HepG2 (cell line): Measurements from ENCODE around the gene PRSS2. TPM values are rescaled to one million over a fixed set of nuclear protein-coding genes. Genes with fewer than 3 reads are reported as not detected.
"Not testable (repeated sequence)": the region's sequence is repeated elsewhere in the genome, so short reads cannot be mapped to it uniquely, and the experiment has no call there.

Experiments
- ATAC-seq: fragments of 200-7000 bp; cut with Tn5 transposase; 3 replicates; pipeline ENCODE4 v1.9.1; 2020; ENCODE audit warnings: mild to moderate bottlenecking, moderate library complexity
- BruUV-seq: library from RNA; stranded (reverse); fragments of 400-500 nt; replicated peaks from 2 replicates; lab custom pipeline; 2021; lab: Mats Ljungman, UMichigan
- CTCF ChIA-PET: fragments of 300-600 bp; formaldehyde crosslinking; extraction: SDS; loops from one replicate; lab custom pipeline; 2021; ENCODE audit warnings: low total read pairs, inconsistent platforms, low intra/inter-chr PET ratio; lab: Yijun Ruan, JAX
- POLR2A ChIA-PET: fragments of 350-600 bp; sonication (Branson Sonifier 250); formaldehyde crosslinking; loops from one replicate; lab custom pipeline; 2020; ENCODE audit warnings: antibody characterized with exemption, inconsistent platforms; lab: Yijun Ruan, JAX
- DNase-seq: peaks from one replicate; pipeline ENCODE4 v3.0.0-alpha.2; 2015; ENCODE audit warnings: low spot score
- FAIRE-seq: peaks from 3 replicates; lab custom pipeline; 2011; peaks lifted over from hg19 to GRCh38; lab: Jason Lieb, UNC
- H2AFZ ChIP-seq: one replicate; pipeline ENCODE4 v1.6.1; 2011; ENCODE audit warnings: low read length, inconsistent platforms
- H3K27ac ChIP-seq: fragments of 300-600 bp; 3 replicates; pipeline ENCODE4 v1.8.0; 2011; ENCODE audit warnings: mixed run types, mild to moderate bottlenecking, mixed read lengths, low read length, inconsistent platforms; ENCODE audit not compliant: insufficient read depth; ENCODE audit errors: extremely low read length
- H3K27me3 ChIP-seq, 2 experiments: fragments of 200-600 bp in 1 of 2; 2 replicates in 1 of 2; 3 replicates in 1 of 2; pipeline versions ENCODE4 v1.6.0 to v1.8.0; 2011; ENCODE audit warnings: low read length in 2 of 2, mild to moderate bottlenecking in 2 of 2, moderate library complexity in 2 of 2, inconsistent platforms in 1 of 2; ENCODE audit not compliant: insufficient read depth in 2 of 2, control insufficient read depth in 1 of 2
- H3K36me3 ChIP-seq, 2 experiments: fragments of 200-600 bp in 1 of 2; replicated peaks in 1 of 2; 2 replicates in 1 of 2; 3 replicates in 1 of 2; pipeline versions ENCODE4 v1.5.1 to v1.8.0; 2011; ENCODE audit warnings: low read length in 2 of 2, inconsistent platforms in 1 of 2; ENCODE audit not compliant: insufficient read depth in 2 of 2, control insufficient read depth in 1 of 2
- H3K4me1 ChIP-seq: 2 replicates; pipeline ENCODE4 v1.5.1; 2012; ENCODE audit warnings: low read length, inconsistent platforms; ENCODE audit not compliant: insufficient read depth
- H3K4me2 ChIP-seq: 2 replicates; pipeline ENCODE4 v1.6.0; 2011; ENCODE audit warnings: low read depth, low read length, inconsistent platforms
- H3K4me3 ChIP-seq, 3 experiments: fragments of 200-600 bp in 1 of 3; sonication (generic), shearing (Covaris generic) in 1 of 3; replicated peaks in 1 of 3; 2 replicates each; pipeline ENCODE4 v1.5.1; 2011 to 2016; ENCODE audit warnings: low read length in 3 of 3, inconsistent platforms in 2 of 3, low read depth in 2 of 3, mild to moderate bottlenecking in 2 of 3, control low read depth in 1 of 3, mixed read lengths in 1 of 3; ENCODE audit not compliant: insufficient read depth in 1 of 3
- H3K79me2 ChIP-seq: one replicate; pipeline ENCODE4 v1.6.1; 2011; ENCODE audit warnings: low read length, inconsistent platforms; ENCODE audit not compliant: insufficient read depth
- H3K9ac ChIP-seq: 2 replicates; pipeline ENCODE4 v1.6.0; 2011; ENCODE audit warnings: mild to moderate bottlenecking, low read depth, low read length, inconsistent platforms; ENCODE audit not compliant: insufficient read depth
- H3K9me3 ChIP-seq: 2 replicates; pipeline ENCODE4 v1.5.1; 2012; ENCODE audit warnings: mild to moderate bottlenecking, low read length
- H4K20me1 ChIP-seq: 2 replicates; pipeline ENCODE4 v1.6.0; 2011; ENCODE audit warnings: inconsistent platforms, mild to moderate bottlenecking, low read length, moderate library complexity; ENCODE audit not compliant: insufficient read depth
- CEBPB ChIP-seq: IDR thresholded peaks from 2 replicates; pipeline ENCODE4 v1.6.1; 2011; ENCODE audit warnings: low read depth, low read length, improper control_type of control experiment, borderline replicate concordance
- KLF13 ChIP-seq: sonication (generic); formaldehyde crosslinking; IDR thresholded peaks from 2 replicates; pipeline ENCODE4 v1.4.0; 2020; ENCODE audit warnings: mild to moderate bottlenecking, missing genetic modification reagents
- NFIB ChIP-seq: sonication (generic); formaldehyde crosslinking; IDR thresholded peaks from 2 replicates; pipeline ENCODE4 v1.9.0; 2021; ENCODE audit warnings: missing genetic modification reagents, mild to moderate bottlenecking, borderline replicate concordance
- SIX1 ChIP-seq: sonication (generic); formaldehyde crosslinking; IDR thresholded peaks from 2 replicates; pipeline ENCODE4 v1.4.0; 2020; ENCODE audit warnings: missing genetic modification reagents, borderline replicate concordance
- ZNF530 ChIP-seq: sonication (generic); formaldehyde crosslinking; IDR thresholded peaks from 2 replicates; pipeline ENCODE4 v1.5.0; 2020; ENCODE audit warnings: low read depth, mild to moderate bottlenecking, missing genetic modification reagents
- WGBS: methylation state at CpG from one replicate; pipeline ENCODE4 v1.1.6; 2017; ENCODE audit warnings: low lambda C conversion rate; 5-methylcytosine and 5-hydroxymethylcytosine counted together
- in situ Hi-C: cut with HindIII; loops from 2 replicates; pipeline ENCODE4 v1.10.0; 2017; ENCODE audit warnings: low pct_unique_long_range_greater_than_20kb; ENCODE audit not compliant: extremely low pct_ligation_motif_present
- intact Hi-C: fragments of 100-400 bp; cut with micrococcal nuclease; formaldehyde crosslinking; loops from one replicate; pipeline ENCODE4 v1.10.0; 2022; ENCODE audit not compliant: unreplicated experiment
- polyA plus RNA-seq, 8 experiments: library from polyadenylated mRNA; depleted of rRNA in 3 of 8; stranded (reverse) in 7 of 8; unstranded in 1 of 8; fragments of >200 nt; fragmentation: Illumina TruSeq in 4 of 8; extraction: Trizol in 4 of 8; gene quantifications; 2 replicates each; pipeline versions ENCODE4 v1.2.1 to v1.2.3, GENCODE V29; 2011 to 2016; ENCODE audit warnings: low read depth in 4 of 8, missing spikeins in 1 of 8, mixed read lengths in 1 of 8; ENCODE audit not compliant: insufficient read depth in 1 of 8
- total RNA-seq, 5 experiments: library from RNA; depleted of rRNA; stranded (reverse); fragments of >200 nt; fragmentation: Illumina TruSeq; extraction: Trizol; gene quantifications; 2 replicates each; pipeline ENCODE4 v1.2.3, GENCODE V29; 2016; ENCODE audit warnings: low read depth in 1 of 5
- TF ChIP-seq, protein P1 (sequence below): sonication (generic); formaldehyde crosslinking; IDR thresholded peaks from 2 replicates; pipeline ENCODE4 v1.4.0; 2020; ENCODE audit warnings: mild to moderate bottlenecking, missing genetic modification reagents
- TF ChIP-seq, protein P2 (sequence below): IDR thresholded peaks from 2 replicates; pipeline ENCODE4 v1.6.1; 2016; ENCODE audit warnings: missing compliant biosample characterization, missing genetic modification reagents, borderline replicate concordance

The PRSS2 gene
- total and polyA plus RNA-seq, 2 of the 13 experiments (the other 11 are each of a cell fraction or from before 2014, with no cell fraction given) = not detected

- TF ChIP-seq, protein P1, sequence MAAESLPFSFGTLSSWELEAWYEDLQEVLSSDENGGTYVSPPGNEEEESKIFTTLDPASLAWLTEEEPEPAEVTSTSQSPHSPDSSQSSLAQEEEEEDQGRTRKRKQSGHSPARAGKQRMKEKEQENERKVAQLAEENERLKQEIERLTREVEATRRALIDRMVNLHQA (CRISPR knock-in tag) = no peak
- TF ChIP-seq CEBPB (no peak), KLF13 (CRISPR knock-in tag) (no peak), SIX1 (no peak), NFIB (CRISPR knock-in tag) (no peak), ZNF530 (CRISPR knock-in tag) (no peak)
- TF ChIP-seq, protein P2, sequence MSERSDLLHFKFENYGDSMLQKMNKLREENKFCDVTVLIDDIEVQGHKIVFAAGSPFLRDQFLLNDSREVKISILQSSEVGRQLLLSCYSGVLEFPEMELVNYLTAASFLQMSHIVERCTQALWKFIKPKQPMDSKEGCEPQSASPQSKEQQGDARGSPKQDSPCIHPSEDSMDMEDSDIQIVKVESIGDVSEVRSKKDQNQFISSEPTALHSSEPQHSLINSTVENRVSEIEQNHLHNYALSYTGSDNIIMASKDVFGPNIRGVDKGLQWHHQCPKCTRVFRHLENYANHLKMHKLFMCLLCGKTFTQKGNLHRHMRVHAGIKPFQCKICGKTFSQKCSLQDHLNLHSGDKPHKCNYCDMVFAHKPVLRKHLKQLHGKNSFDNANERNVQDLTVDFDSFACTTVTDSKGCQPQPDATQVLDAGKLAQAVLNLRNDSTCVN = no peak
Measured at GRCh38 chr7:142753366-142753765, 17.4 kb upstream of the PRSS2 start (continued).

DNA sequence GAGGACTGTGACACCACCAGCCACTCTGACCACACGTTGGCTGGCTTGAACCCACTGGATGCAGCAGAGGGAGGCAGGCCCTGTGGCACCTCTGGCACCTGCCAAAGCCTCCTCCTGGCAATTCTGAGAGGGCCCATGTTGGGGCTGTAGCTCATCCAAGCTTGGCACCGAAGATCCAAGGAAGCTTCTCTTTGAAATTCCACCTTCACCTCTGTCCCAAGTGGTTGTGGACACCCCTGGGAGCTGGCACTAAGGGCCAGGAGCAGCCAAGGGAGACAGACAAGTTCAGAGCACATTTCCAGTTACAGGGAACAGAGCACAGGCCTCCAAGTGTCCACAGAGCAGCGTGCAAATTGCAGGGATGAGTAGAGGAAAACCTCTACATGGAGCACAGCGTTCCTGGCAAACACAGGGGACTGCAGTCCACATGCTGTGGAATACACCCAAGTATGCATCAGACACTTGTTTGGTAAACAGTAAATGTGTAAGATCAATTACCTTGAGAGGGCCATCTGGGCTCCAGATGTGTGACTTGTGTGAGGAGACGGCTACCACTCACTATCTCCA, 16.8 kb upstream of the PRSS2 start:
- H3K79me2 ChIP-seq, H3K27ac ChIP-seq, FAIRE-seq, H2AFZ ChIP-seq, in situ Hi-C loops, intact Hi-C loops, H3K36me3 ChIP-seq, H4K20me1 ChIP-seq, H3K4me3 ChIP-seq, ATAC-seq, H3K4me2 ChIP-seq, CTCF ChIA-PET, BruUV-seq, H3K4me1 ChIP-seq, H3K9me3 ChIP-seq, DNase-seq, POLR2A ChIA-PET, H3K9ac ChIP-seq: not testable (repeated sequence)
- 0% methylated on average over 4 of the region's 5 CpGs for WGBS
- peaks cover 0 to 14% of the 10 kb centered on the region in 2 experiments; a peak in 2 of 5 replicates for H3K27me3 ChIP-seq
